GM10847 (cell line): ENCODE measurements around the gene ARHGAP25.

ENCODE experiments used
- POLR2A ChIP-seq: IDR thresholded peaks from 2 replicates; pipeline ENCODE4 v1.6.1; 2011; ENCODE audit not compliant: insufficient read length; ENCODE audit errors: extremely low read depth

The ARHGAP25 gene

DNA sequence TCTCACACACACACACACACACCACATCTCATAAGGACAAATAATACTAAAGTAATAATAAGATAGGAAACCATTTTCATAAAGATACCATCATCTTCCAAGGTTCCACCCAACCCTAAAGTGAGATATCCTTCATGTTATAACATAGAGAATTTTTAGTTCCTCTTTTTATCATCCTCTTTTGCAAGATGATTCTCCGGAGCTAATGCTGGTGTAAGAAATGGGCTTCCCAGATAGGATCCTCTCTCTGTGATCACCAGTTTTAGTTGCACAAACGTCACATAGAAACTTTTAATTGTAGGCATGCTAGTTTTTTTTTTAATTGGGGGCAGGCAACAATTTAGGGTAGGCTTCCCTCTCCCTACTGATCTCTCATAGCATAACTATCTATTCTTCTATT, 49.6 kb downstream of the ARHGAP25 start:
- no peak for TF ChIP-seq POLR2A

DNA sequence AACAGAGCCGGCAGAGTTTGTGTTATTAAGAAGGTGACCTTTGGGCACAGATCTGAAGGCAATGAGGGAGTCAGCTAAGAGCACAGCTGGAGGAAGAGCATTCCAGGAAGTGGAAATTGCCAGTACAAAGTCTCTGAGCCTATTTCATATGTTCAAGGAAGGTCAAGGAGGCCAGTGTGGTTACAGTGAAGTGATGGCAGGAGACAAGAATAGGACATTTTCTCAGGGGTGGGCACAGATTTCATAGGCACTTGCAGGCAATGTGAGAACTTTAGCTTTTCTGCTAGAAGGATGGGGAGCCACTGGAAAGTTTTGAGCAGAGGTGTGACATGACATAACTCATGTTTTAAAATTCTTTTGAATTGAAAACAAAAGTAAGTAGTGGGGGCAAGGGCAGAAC, 50.3 kb downstream of the ARHGAP25 start:
- no peak for TF ChIP-seq POLR2A

DNA sequence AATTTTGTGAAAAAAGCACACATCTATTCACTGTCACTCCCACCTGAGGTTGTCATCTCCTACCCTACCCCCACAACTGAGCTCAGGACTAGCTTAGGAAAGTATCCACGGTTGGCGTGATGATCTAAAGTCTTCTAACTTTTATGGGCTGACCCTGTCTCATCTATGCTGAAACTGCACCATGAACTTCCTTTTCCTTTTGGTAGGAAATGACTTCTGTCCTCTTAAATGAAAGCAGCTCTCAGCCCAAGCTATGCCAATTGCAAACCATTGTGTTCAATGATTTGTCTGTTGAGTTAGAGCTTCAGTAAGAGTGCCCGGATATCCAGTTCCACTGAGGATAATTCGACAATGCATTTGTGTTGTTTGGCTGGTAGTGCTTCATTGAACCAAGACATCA, 52.7 kb downstream of the ARHGAP25 start:
- no peak for TF ChIP-seq POLR2A

DNA sequence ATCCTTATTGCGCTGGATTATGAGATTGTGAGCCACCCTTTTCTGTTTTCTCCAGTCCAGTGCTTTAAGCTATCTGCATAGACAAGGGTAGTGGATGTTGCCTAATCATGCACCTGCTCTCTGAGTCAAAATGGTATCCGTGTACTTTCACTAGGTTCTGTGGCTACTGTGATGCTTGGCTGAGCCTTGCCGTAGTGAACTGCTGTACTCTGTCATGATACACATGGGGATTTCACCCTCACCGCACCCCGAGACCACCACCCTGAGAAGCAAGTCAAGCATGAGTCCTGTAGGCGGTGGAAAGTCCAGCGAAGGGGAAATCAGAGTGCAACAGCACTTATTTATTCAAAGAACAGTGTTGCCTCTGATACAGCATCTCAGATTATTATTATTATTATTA, 55.0 kb downstream of the ARHGAP25 start:
- TF ChIP-seq POLR2A: no peak

DNA sequence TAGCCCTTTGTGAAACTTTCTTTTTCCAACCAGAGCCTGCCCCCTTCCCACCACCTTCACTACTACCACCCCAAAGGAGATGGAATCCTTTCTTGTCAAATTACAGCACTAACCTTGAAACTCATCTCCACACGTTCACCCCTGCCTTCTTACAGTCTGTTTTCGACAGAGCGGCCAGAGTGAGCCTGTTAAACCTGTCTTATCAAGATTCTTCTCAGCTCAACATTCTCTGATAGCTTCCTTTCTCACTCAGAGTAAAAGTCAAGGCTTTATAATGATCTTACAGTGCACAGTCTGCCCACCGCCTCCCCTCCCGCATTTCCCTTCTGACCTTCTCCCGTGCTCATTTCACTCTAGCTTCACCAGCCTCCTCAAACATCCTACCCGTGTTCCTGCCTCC, 56.0 kb downstream of the ARHGAP25 start:
- no peak for TF ChIP-seq POLR2A

DNA sequence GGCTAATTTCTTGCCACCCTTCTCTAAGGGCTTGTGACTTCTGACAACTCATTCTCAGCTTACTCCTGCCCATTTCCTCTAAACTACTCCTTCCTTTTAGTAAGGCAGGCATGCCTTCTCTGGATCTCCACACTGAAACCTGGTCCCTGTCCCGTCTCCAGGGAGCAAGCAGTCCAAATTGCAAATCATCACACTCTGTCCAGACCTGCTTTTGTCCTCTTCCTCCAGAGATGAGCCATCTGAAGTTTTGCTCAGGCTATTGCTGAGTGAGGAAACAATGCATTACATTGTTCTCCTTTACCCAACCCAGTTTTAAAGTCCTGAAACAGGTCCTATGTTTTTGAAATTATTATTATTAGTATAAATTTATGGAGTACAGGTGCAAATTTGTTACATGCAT, 57.3 kb downstream of the ARHGAP25 start:
- TF ChIP-seq POLR2A: no peak

DNA sequence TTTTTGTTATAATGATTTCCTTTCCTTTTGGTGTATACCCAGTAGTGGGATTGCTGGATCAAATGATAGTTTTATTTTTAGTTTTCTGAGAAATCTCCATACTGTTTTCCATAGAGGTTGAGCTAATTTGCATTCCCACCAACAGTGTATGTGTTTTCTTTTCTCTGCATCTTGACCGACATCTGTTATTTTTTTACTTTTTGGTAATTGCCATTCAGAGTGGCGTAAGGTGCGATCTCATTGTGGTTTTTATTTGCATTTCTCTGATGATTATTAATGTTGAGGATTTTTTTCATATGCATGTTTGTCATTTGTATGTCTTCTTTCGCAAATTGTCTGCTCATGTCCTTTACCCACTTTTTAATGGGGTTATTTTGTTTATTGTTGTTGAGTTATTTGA, 58.1 kb downstream of the ARHGAP25 start:
- no peak for TF ChIP-seq POLR2A

DNA sequence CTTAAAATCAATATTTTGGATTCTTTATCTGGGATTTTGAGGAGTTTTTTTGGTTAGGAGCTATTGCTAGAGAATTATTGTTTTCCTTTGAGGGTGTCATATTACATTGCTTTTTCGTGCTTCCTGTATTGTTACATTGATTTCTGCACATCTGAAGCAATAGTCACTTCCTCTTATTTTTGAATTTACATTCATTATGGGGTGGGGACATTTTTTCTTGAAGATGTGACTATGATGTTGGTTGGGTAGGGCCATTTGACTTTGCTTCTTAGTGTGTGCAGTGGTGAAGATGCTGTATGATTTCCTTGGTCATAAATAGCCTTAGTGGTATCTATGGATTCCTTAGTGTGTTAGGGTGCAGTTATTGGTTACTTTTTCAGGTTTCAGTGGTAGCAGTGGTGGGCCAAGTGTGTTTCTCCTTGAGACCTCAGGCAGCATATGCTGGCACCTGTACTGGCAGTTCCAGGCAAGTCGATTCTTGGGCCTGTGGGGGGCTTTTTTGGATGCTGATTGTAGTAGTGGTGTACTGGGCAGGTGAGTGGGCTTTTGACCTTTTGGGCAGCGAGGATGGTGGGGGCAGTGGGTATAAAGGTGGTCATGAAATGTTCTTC, 61.8 kb downstream of the ARHGAP25 start:
- no peak for TF ChIP-seq POLR2A

DNA sequence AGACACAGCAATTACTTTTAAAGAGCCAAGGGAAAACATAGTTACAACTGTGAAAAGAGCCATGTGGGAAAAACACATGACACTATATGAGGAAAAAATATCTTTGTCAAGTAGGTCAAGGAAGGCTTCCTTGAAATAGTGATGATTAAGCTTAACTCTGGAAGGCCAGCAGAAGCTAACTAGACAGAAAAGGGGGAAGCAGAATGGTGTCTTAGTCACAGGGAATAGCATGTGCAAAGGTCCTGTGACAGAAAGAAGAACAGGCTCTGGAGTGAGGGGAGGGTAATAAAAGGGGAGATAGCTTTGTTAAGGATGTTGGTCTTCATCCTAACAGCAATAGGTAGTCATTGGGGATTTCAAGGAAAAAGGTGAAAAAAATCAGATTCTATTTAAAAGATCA, 64.0 kb downstream of the ARHGAP25 start:
- TF ChIP-seq POLR2A: no peak

DNA sequence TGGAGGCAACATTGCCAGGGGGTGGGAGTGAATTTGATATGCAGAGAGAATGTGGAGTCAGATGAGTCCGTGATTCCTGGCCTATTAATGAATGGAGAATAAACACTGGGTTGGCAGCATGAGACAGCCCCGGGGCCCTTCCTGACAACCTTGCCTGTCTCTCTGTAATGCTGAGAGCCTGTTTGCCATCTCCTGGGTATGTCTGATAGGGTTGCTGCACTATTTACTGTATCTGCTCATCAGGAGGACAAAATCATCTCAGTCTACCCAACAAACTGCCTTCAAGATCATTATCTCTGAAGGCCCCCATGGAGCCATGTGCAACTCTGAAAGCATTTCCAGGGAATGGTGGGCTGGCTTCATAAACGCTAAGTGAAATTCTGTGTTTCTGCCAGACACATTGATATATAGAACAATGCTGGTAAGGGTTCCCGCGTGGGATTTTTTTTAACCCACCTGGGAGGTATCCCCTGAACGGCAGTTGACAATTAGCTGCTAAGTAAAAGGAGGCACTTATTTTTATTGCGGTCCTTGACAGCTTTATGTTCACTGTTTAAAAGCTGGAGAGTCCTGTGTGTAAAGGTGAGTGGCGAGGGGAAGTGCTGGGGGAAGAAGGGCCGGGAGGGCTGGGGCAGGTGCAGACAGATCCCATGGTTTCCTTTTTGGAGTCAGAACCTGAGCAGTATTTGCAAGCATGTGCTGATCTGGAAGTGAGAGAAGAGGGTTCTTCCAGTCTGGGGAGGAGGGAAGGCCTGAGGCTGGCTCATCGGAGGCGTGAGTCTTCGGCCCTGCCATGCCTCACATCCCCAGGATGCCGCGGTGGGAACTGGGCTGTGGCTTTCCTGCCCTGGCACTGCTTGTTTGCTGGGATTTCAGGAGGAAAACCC, 64.8 kb downstream of the ARHGAP25 start:
- TF ChIP-seq POLR2A: no peak

DNA sequence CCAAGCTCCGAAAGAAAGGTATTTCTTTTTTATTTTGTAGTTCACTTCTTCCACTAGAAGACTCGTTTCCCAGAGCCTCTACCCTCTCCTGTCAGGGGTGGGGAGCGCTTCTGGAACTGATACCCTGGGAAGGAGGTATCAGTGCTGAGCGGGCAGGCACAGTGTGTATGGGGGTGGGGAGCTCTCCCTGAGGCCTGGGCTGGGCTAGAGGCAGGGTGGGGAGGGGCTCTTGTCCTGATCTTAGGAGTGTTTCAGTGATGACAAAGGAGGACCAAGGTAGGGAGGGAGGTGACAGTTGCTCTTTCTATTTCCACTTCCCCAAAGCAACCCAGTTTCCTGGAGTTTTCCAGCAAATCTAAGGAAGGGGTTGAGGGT, 65.4 kb downstream of the ARHGAP25 start:
- no peak for TF ChIP-seq POLR2A

DNA sequence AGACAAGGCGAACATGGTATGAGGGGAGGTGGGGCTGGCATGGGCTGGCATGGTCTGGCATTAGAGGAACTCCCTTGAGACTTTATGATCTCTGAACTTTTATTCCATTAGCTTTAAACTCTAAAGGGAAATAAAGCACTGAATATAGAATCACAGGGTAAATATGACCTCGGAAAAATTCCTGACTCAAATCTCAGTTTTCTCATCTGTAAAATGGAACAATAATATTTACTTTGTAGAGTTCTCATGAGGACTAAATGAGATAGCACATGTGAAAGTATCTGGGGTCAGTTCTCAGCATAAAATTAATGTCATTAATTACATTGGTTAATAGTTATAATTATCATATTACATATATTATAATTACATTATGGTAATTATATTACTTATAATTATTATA, 65.9 kb downstream of the ARHGAP25 start:
- TF ChIP-seq POLR2A: no peak

DNA sequence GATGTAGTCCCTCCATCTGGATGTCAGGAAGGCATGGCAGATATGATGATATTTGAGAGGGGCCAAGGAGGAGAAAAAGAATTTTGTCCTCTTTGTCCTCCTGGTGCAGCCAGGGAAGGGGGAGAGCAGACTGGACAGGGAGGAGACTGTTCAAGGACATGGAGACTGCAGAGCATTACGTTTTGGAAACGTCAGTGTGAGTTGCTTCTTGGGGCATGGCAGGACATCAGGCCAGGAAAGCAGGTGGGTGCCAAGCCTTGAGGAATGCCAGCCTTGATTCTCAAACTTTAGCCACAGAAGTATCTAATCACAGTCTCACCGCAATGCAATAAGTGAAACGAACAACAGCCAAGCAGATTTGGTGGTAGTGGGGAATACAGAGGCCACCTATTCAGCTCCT, 70.4 kb downstream of the ARHGAP25 start:
- TF ChIP-seq POLR2A: no peak

DNA sequence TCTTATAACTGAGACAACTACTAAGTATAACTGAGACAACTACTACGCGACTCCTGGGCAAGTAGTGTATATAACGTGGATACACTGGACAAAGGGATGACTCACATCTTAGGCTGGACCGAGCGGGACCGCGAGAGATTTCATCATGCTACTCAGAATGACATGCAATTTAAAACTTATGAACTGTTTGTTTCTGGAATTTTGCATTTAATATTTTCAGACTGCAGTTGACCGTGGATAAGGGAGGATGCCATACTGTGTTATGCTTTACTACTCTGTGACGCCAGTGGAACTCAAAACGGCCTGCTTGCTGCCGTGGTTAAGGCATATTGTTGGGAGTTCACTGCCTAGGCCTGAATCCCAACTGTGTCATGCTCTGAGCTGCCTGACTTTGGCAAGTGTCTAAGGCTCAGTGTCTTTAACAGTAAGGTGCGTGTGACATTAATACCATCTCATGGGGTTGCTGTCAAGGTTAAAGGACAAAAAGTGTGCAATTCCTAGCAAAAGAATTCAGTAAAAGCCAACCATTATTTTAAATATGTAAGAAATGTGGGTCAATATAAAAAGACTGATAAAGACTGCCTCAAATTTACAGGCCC, 72.0 kb downstream of the ARHGAP25 start:
- TF ChIP-seq POLR2A: no peak

DNA sequence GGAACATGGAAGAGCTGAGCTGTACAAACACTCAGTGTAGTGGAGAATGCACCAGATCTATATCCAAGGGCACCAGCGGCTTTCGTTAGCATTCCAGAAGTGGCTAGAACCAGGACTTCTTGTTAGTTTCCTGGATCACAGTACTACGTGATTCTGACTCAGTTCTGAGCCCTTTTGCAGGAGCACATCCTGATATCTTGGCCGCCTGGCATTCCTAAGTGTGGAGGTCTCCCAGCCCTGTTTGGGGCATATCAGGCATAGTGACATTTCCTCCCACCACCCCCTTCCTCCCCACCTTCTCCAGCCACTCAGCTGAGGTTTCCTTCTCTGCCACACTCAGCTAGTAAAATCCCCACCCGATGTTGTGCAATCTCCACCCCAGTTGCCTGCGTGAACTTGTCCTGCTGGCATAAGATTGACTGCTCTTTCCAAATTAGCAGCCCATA, 73.2 kb downstream of the ARHGAP25 start:
- no peak for TF ChIP-seq POLR2A
